Measurements from ENCODE around the gene GALNT2.

The GALNT2 gene

GRCh38 chr1:230300322-230301301, 233.6 kb downstream of the GALNT2 start:
- no peak for DNase-seq (ENCODE audit: low read depth)

- DNase-seq (ENCODE audit: low read depth): no peak
Observed at GRCh38 chr1:230301322-230301721, 234.3 kb downstream of the GALNT2 start.

GRCh38 chr1:230301822-230302221, 234.8 kb downstream of the GALNT2 start:
- DNase-seq (ENCODE audit: low read depth): no peak

GRCh38 chr1:230303069-230303468, 236.0 kb downstream of the GALNT2 start:
- DNase-seq (ENCODE audit: low read depth): no peak

- peak; percentile 27 for DNase-seq (ENCODE audit: low read depth)
Observed at GRCh38 chr1:230303822-230304221, 236.8 kb downstream of the GALNT2 start.

- DNase-seq (ENCODE audit: low read depth): no peak
Observed at GRCh38 chr1:230306169-230306568, 239.1 kb downstream of the GALNT2 start.

GRCh38 chr1:230307213-230307612, 240.2 kb downstream of the GALNT2 start:
- no peak for DNase-seq (ENCODE audit: low read depth)

- peak; percentile 10 for DNase-seq (ENCODE audit: low read depth)
Observed at GRCh38 chr1:230308039-230308438, 241.0 kb downstream of the GALNT2 start.

- DNase-seq (ENCODE audit: low read depth): no peak
Observed at GRCh38 chr1:230308821-230309220, 241.8 kb downstream of the GALNT2 start.

- DNase-seq (ENCODE audit: low read depth): no peak
Observed at GRCh38 chr1:230309646-230310177, 242.7 kb downstream of the GALNT2 start.

- DNase-seq (ENCODE audit: low read depth): peak; percentile 36
Observed at GRCh38 chr1:230310381-230311163, 243.5 kb downstream of the GALNT2 start.

- no peak for DNase-seq (ENCODE audit: low read depth)
Observed at GRCh38 chr1:230312676-230313075, 245.6 kb downstream of the GALNT2 start.

- DNase-seq (ENCODE audit: low read depth): no peak
Observed at GRCh38 chr1:230313453-230314141, 246.6 kb downstream of the GALNT2 start.

- no peak for DNase-seq (ENCODE audit: low read depth)
Observed at GRCh38 chr1:230314142-230314470, 247.1 kb downstream of the GALNT2 start.

- no peak for DNase-seq (ENCODE audit: low read depth)
Observed at GRCh38 chr1:230315099-230315498, 248.1 kb downstream of the GALNT2 start.

- DNase-seq (ENCODE audit: low read depth): no peak
Observed at GRCh38 chr1:230316864-230317745, 250.1 kb downstream of the GALNT2 start.

GRCh38 chr1:230317823-230318819, 251.1 kb downstream of the GALNT2 start:
- DNase-seq (ENCODE audit: low read depth): no peak

- DNase-seq (ENCODE audit: low read depth): no peak
Observed at GRCh38 chr1:230319014-230319747, 252.1 kb downstream of the GALNT2 start.

- DNase-seq (ENCODE audit: low read depth): no peak
Observed at GRCh38 chr1:230320804-230321203, 253.8 kb downstream of the GALNT2 start.
